Posterior cingulate gyrus (tissue), 11 donors: ENCODE measurements around the gene SLC11A1.

Experiments
- DNase-seq, 10 donors: peaks; one replicate each; pipeline versions ENCODE4 v3.0.0 to v3.0.0-alpha.2; 2020 to 2021; ENCODE audit warnings: mixed read lengths in 3 of 10
- intact Hi-C: fragments of 100-400 bp; cut with DNase I; formaldehyde crosslinking; loops from one replicate; pipeline ENCODE4 v1.15.1; 2023

Gene SLC11A1

DNA sequence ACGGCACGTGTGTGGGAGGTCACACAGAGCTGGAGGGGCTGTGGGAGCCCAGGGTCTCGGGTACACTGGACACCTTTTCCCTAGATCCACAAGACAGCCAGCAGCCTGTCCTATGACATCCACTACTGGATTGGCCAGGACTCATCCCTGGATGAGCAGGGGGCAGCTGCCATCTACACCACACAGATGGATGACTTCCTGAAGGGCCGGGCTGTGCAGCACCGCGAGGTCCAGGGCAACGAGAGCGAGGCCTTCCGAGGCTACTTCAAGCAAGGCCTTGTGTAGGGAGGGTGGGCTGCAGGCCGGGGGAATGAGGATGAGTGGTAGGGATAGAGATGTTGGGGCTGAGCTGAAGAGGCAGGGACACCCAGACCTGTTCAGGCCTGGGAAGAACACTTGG, 43.5 kb downstream of the SLC11A1 start:
- peak in 3 of 10 donors; percentile 53 to 78 (median 66) for DNase-seq
- intact Hi-C loops: no loop called here

DNA sequence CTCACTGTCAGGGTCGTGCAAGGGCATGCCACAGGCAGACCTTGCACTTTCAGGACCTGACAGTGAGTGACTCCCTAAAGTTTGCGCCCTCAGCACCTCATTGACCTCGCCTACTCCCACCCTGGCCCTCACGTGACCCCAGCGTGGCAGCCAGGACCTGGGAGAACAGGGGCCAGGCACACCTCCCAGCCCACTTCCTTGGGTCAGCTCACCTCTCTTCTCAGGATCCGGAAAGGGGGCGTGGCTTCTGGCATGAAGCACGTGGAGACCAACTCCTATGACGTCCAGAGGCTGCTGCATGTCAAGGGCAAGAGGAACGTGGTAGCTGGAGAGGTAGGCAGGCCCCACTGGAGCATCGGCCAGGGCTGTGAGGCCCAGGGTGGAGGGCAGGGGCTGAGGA, 45.7 kb downstream of the SLC11A1 start:
- intact Hi-C loops: no loop called here
- peak in 2 of 10 donors; percentile 42 to 49 for DNase-seq

DNA sequence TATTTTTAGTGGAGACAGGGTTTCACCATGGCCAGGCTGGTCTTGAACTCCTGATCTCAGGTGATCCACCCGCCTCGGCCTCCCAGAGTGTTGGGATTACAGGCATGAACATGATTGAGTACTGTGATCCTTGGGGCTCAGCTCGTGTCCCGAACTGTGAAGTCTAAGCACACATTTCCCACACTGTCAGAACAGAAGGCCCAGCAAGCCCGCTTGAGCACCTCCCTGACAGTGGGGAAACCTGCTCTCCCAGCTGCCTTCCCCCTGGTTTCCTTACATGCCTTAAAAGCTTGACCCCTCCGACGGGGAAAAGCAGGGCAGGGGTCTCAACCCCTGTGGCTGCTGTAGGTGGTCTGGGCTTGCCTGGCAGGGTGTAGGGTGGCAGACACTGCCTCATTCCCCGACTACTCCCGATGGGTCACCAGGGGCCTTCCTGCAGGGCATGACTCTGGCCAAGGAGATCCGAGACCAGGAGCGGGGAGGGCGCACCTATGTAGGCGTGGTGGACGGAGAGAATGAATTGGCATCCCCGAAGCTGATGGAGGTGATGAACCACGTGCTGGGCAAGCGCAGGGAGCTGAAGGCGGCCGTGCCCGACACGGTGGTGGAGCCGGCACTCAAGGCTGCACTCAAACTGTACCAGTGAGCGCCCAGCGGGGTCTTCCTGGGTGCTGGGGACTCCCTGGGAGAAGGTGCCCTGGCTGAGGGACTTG, 46.9 kb downstream of the SLC11A1 start:
- intact Hi-C loops: no loop called here
- DNase-seq: peak in 2 of 10 donors; percentile 63 to 71

DNA sequence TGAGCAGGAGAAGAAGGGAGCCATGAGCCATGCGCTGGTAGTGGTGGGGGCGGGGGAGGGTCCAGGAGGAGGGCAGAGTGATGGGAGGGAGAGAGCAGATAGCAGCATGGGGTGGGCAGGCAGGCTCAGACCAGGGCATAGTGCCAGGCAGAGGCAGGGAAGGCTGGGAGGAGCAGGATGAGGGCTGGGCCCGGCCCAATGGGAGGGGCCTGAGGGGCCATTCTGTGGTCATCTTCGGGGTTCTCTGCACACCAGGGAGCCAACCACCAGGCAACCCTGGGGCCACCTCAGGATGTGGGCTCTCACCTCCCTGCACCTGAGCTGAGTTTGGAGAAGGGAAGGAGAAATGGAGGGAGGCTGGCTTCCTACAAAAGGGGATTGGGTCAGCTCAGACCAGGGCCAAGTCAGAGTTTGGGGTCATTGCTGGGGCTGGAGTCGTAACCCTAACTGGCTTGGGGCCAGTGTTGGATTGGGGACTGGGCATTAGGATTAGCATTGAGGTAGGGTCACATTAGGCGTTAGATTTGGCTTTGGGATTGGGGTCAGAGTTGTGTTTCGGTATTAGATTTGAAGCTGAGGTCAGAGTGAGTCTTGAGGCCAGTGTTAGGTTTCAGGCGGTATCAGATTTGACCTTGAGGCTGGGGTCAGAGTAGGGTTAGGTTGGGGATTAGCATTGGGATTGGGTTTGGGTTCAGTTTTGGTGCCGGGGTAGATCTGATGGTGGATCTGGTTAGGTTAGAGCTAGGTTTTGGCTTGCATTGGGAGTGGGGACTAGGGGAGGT, 48.0 kb downstream of the SLC11A1 start:
- DNase-seq: peak in 2 of 10 donors; percentile 31 to 41
- intact Hi-C loops: no loop called here

DNA sequence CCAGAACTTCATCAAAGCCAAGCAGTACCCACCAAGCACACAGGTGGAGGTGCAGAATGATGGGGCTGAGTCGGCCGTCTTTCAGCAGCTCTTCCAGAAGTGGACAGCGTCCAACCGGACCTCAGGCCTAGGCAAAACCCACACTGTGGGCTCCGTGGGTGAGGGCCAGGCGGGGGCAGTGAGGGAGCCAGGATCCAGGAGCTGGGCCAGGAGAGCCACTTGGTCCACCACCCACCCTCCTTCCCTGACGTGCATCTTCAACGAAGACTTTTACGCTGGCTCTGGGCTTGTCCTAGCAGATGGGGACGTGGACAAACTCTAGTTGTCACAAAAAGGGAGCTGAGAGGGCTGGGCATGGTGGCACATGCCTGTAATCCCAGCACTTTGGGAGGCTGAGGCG, 48.6 kb downstream of the SLC11A1 start:
- DNase-seq: peak in 2 of 10 donors; percentile 64 to 84
- intact Hi-C loops: no loop called here

DNA sequence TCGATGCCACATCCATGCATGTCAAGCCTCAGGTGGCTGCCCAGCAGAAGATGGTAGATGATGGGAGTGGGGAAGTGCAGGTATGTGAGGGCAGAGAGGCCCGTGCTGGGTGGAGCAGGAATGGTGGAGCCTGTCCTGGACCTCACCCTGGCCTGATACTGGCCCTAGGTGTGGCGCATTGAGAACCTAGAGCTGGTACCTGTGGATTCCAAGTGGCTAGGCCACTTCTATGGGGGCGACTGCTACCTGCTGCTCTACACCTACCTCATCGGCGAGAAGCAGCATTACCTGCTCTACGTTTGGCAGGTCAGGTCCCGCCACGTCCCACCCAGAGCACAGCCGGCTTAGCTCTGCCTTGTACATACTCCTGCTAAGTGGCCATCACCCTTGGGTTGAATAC, 49.8 kb downstream of the SLC11A1 start:
- peak in 2 of 10 donors; percentile 31 to 42 for DNase-seq
- intact Hi-C loops: no loop called here

DNA sequence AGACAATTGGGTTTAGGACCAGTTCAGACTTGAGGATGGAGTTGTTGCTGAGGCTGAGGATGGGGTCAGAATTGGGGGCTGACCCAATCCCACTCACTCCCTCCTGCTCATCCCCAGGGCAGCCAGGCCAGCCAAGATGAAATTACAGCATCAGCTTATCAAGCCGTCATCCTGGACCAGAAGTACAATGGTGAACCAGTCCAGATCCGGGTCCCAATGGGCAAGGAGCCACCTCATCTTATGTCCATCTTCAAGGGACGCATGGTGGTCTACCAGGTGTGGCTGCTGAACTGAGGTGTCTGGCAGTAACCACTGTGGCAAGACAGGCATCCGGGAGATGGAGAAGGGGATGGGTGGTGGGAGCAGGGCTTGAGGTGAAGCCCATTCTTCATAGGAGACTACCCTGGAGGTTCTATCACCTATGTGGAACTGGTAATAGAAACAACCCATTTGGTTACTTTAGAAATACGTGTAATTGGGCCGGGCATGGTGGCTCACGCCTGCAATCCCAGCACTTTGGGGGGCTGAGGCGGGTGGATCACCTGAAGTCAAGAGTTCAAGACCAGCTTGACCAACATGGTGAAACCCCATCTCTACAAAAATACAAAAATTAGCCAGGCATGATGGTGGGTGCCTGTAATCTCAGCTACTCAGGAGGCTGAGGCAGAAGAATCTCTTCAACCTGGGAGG, 50.7 kb downstream of the SLC11A1 start:
- intact Hi-C loops: no loop called here
- peak in 2 of 10 donors; percentile 30 to 55 for DNase-seq

DNA sequence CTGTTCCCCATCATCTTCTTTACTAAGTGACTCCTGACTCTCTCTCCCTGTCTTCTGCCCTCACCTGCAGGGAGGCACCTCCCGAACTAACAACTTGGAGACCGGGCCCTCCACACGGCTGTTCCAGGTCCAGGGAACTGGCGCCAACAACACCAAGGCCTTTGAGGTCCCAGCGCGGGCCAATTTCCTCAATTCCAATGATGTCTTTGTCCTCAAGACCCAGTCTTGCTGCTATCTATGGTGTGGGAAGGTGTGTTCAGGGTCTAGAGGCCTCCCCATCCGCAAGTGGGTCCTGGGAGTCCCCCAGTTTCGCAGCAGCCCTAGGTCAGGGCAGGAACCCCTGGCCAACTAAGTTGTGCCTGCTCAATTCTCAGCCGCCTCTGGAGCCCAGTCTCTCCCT, 52.4 kb downstream of the SLC11A1 start:
- intact Hi-C loops: no loop called here
- peak in 1 of 10 donors; percentile 38 for DNase-seq

DNA sequence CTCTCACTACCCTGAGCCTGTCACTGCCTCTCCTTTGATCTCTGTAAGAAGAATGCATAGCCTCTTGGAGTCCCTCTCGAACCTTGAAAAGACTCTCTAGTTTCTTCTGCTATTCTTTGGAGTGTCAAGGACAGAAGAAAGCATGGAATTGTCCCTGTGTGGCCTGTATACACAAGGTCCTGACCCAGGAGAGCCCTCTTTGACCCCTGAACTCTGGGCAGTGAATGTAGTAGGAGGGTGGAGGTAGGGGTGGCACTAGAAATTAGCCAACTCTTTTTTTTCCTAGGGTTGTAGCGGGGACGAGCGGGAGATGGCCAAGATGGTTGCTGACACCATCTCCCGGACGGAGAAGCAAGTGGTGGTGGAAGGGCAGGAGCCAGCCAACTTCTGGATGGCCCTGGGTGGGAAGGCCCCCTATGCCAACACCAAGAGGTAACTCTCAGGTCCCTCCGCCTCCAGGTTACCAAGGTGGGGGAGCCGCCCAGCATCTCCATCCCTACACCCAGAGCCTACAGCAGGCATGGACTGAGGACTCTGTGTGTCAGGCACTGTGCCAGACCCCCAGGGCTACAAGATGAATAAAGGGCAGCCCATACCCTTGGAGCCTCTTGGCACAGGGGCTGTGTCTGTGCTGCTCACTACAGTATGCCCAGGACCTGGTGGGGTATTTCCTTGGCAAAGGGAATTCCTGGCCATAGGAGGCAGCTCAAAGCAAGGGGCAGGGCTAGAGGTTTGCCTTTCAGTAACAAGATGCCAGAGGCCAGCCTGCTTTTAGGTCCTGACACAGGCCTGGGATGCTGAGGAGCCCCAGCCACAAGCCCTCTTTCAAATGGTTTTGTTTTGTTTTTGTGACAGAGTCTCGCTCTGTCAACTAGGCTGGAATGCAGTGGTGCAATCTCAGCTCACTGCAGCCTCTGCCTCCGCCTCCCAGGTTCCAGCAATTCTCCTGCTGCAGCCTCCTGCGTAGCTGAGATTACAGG, 53.2 kb downstream of the SLC11A1 start:
- intact Hi-C loops: no loop called here
- peak in 1 of 10 donors; percentile 65 for DNase-seq

DNA sequence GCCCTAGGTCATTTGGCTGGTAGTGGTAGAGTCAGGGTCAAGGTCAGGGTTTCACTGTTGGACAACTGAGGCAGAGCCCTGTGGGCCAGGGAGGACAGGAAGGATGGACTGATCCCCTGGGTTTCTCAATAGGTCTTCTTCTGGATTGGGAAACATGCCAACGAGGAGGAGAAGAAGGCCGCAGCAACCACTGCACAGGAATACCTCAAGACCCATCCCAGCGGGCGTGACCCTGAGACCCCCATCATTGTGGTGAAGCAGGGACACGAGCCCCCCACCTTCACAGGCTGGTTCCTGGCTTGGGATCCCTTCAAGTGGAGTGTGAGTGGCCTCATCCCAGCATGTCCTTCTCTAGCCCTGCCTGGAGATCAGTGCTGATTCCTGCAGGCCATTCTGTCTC, 54.9 kb downstream of the SLC11A1 start:
- intact Hi-C loops: no loop called here
- DNase-seq: peak in 1 of 10 donors; percentile 62

DNA sequence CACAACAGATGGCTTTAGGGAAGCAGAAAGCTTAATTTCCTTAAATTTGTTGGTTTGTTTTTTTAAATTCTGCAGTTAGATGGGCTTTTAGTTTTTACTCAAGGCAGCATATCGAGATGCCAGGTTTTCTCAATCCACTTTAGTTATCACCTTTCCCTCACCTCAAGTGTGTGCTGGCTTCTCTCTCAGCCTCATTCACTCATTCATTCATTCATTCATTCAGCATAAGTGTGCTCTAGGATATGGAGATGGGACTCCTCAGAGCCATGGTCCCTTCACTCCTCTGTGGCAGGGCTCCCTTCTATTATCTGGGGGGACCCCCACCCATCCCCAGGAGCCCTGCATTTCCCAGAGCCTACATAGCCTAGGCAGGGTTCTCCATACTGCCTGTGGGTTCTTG, 55.9 kb downstream of the SLC11A1 start:
- intact Hi-C loops: no loop called here
- DNase-seq: no peak

DNA sequence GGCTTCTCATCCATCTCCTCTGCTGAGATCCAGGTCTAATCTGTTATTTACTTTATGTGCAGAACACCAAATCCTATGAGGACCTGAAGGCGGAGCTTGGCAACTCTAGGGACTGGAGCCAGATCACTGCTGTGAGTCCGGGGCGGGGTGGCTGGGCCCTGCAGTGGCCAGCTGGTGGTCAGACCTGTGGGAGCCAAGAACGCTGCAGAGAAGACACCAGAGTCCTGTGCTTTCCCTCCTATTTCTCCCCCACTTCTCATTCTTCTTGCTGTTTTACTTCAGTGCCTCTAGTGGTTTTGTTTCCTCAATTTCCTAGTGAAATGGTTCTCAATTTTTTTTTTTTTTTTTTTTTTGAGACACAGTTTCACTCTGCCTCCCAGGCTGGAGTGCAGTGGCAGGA, 56.5 kb downstream of the SLC11A1 start:
- intact Hi-C loops: no loop called here
- DNase-seq: no peak

DNA sequence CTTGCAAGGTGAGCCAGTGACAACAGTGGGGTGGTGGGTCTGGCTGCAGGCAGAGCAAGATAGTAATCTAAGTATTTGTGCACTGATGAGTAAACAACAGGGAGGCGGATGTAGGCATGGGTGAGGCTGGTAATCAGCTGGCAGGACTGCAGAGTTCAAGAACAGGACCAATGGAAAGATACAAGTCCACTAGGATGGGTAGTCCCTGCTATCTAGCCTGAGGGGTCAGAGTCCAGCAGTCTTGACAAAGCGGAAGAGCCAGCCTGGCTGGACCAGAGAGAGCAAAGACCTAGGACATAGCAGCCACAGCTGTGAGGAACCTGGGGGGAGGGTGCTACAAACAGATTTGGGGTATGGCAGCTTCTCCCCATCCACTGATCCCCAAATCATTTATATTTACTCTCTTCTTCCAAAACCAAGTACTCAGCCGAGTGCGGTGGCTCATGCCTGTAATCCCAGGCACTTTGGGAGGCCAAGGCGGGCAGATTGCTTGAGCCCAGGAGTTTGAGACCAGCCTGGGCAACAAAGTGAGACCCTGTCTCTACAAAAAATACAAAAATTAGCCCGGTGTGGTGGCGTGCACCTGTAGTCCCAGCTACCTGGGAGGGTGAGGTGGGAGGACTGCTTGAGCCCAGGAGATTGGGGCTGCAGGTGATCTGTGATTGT, 62.8 kb downstream of the SLC11A1 start:
- intact Hi-C loops: no loop called here
- DNase-seq: peak in 1 of 10 donors; percentile 17

DNA sequence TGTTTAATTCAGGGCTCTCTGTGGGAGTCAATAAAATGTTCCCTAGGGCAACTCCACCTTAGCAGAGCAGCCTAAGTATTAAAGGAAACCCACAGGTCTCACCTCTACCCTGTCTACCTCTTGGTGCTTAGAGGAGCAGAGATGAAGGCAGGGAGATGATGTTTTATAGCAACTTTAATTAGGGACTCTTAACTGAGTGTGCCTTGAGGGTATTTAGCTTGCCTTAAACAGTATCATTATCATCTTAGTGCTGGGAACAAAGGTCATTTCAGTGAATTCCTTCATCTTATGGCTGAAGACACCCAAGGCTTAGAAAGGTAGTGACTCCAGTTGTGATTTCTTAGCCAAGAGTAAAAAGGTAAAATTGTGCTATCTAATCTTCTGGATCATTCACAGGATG, 63.5 kb downstream of the SLC11A1 start:
- intact Hi-C loops: no loop called here
- DNase-seq: no peak
